Fibroblast of skin of scalp (primary cell): ENCODE measurements around the gene GNAI2. TPM values are rescaled to one million over a fixed set of nuclear protein-coding genes. Genes with fewer than 3 reads are reported as not detected.

Experiments used
- DNase-seq: peaks from one replicate; pipeline ENCODE4 v3.0.0-alpha.2; 2013
- polyA plus RNA-seq, 2 experiments: library from polyadenylated mRNA; unstranded; fragments of 120-200 nt; gene quantifications; one replicate each; pipeline ENCODE4 v1.2.1, GENCODE V29; 2013; ENCODE audit not compliant: insufficient read length in 2 of 2

Gene GNAI2
- polyA plus RNA-seq (2013, experiment 1 of 2; ENCODE audit: insufficient read length) = 478 TPM
- polyA plus RNA-seq (2013, experiment 2 of 2; ENCODE audit: insufficient read length) = 479 TPM

DNA sequence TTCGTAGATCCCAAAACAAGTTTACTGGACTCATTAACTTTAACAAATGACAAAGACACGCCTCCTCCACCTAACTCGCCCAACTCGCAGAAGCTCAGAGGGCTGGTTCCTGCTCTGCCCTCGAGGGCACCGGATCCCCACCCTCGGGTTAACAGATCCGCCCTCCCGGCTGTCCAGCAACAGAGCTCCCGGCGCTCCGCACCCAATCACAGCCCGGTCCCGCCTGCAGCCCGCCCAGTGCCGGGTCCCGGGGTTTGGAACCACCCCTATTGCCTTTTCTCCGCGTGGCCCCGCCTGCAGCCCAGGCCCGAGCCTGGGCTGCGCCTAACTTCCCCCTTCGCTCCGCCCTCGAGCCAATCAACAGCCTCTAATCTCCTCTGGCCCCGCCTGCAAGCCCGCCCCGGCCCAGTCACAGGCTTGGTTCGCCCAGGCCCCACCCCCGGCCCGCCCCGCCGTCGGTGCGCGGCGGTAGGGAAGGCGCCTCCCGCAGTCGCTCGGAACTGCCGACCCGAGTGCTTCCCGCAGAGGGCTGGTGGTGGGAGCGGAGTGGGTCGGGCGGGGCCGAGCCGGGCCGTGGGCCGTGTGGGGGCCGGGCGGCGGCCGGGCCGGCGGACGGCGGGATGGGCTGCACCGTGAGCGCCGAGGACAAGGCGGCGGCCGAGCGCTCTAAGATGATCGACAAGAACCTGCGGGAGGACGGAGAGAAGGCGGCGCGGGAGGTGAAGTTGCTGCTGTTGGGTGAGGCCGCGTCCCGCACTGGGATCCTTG lies at the start of gene GNAI2:
Gene GNAI2, plus strand, starts transcription at position 489 of the 768 bp plus-strand sequence. Its CDS starts 132 bp downstream, at position 621.
- peak; percentile 99 for DNase-seq

DNA sequence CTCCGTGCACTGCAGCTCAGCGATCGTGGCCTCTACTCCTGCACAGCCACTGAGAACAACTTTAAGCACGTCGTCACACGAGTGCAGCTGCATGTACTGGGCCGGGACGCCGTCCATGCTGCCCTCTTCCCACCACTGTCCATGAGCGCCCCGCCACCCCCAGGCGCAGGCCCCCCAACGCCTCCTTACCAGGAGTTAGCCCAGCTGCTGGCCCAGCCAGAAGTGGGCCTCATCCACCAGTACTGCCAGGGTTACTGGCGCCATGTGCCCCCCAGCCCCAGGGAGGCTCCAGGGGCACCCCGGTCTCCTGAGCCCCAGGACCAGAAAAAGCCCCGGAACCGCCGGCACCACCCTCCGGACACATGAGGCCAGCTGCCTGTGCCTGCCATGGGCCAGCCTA lies 48.3 kb upstream of the GNAI2 start:
- DNase-seq = no peak

DNA sequence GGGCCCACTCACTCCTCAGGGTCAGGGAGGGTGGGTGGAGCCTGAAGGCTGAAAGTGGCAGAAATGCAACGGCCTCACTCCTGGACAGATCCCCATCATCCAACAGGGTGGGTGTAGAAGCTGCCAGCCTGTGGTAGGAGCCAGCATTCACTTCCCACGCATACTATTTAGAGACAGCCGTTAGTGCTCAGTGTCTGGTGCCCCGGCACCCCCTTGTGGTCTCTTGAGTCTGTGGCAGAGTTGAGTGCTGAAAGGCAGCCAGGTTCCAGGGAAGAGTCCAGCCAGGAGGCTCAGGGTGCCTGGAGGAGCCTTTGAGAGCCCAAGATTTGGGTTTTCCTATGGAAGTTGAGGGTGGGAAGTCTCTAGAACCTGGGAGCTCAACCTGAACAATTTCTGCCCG lies 46.7 kb upstream of the GNAI2 start:
- peak; percentile 83 for DNase-seq

DNA sequence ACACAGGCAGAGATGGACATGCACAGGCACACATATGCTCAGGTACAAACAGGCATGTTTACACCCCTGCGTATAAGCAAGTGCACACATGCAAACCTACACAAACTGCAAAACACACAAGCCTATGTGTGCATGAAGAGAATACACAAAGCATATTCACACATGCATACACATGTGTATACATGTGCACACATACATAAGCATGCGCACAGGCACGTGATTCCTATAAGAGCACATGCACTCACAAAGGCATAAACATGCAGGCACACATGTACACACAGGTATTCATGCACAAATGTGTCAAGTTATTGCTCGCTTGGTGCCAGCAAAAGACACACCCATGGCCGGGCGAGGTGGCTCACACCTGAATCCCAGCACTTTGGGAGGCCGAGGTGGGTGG lies 46.0 kb upstream of the GNAI2 start:
- DNase-seq = no peak

DNA sequence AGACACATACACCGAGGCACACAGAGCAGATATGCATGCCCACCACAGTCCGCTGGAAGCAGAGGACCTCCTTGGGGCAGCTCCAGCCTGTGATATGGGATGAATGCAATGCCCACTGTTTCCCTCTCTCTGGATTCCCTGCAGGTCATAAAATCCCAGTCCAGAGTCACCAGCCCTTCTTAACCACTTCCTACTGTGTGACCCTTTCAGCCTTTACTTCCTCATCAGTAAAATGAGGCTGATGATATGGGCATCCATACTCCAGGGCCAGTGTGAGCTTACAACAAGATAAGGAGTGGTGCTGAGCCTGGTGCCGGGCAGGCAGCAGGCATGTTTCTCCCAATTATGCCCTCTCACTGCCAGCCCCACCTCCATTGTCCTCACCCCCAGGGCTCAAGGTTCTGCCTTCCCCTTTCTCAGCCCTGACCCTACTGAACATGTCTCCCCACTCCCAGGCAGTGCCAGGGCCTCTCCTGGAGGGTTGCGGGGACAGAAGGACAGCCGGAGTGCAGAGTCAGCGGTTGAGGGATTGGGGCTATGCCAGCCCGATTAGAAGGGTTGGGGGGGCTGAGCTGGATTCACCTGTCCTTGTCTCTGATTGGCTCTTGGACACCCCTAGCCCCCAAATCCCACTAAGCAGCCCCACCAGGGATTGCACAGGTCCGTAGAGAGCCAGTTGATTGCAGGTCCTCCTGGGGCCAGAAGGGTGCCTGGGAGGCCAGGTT lies 44.9 kb upstream of the GNAI2 start, which contains the start of gene GNAT1:
Gene GNAT1, plus strand, starts transcription at position 675 of the 725 bp plus-strand sequence. CDS start 116 bp downstream, outside the sequence.
- DNase-seq = no peak

DNA sequence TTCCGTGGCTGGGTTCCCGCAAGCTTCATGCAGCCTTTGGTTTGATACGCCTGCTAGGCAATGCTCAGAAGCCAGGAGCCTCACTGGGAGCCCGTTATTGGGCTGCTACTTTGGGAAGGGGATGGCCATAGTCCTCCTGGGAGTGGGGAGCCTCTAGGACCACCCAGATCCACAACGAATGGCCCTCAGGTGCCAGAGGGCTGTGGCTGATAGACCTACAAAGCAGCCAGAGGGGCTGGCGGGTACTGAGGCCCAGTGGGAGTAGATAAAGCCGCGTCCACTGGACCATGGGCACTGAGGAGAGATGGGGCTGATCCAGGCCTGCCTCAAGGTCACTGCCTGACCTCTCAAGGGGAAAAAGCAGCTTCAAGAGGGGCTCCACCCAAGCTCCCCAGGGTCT lies 43.9 kb upstream of the GNAI2 start:
- no peak for DNase-seq

DNA sequence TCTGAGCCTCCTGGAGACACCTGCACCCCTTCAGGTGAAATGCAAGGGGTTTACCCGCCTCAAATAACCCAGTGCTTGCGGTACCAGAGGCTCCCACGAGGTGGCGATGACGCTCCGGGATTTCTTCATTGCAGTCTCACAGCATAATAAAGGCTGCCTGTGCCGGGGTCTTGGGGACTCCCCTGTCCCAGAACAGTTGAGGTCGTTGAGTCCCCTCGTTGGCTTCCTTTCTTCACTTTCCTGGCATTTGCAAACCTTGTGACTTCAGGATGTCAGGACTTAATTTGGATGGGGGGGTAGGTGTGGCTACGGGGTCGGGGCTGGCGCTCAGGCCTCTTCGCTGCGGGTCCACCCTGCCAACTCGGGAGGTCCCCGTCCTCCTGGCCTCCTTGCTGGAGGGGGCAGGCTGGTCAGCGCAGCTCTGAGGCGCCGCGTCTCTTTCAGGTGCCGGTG lies 43.3 kb upstream of the GNAI2 start:
- peak; percentile 55 for DNase-seq

DNA sequence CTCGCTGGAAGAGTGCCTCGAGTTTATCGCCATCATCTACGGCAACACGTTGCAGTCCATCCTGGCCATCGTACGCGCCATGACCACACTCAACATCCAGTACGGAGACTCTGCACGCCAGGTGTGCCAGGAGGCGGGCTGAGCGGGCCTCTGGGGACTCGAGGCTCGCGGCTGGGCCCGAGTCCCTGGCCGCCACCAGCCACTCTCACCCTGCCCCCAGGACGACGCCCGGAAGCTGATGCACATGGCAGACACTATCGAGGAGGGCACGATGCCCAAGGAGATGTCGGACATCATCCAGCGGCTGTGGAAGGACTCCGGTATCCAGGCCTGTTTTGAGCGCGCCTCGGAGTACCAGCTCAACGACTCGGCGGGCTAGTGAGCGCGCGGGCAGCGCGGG lies 42.7 kb upstream of the GNAI2 start:
- no peak for DNase-seq

DNA sequence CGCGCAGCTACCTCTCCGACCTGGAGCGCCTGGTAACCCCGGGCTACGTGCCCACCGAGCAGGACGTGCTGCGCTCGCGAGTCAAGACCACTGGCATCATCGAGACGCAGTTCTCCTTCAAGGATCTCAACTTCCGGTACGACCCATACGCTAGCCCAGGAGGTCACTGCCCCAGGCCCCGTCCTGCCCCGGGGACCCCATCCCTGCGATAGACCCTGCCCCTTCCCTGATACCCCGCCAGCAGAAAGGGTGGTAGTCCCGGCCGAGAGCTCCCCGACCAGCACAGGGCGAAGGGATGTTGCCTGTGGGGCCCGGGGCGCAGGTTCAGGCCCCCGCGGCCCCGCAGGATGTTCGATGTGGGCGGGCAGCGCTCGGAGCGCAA lies 42.3 kb upstream of the GNAI2 start:
- no peak for DNase-seq

DNA sequence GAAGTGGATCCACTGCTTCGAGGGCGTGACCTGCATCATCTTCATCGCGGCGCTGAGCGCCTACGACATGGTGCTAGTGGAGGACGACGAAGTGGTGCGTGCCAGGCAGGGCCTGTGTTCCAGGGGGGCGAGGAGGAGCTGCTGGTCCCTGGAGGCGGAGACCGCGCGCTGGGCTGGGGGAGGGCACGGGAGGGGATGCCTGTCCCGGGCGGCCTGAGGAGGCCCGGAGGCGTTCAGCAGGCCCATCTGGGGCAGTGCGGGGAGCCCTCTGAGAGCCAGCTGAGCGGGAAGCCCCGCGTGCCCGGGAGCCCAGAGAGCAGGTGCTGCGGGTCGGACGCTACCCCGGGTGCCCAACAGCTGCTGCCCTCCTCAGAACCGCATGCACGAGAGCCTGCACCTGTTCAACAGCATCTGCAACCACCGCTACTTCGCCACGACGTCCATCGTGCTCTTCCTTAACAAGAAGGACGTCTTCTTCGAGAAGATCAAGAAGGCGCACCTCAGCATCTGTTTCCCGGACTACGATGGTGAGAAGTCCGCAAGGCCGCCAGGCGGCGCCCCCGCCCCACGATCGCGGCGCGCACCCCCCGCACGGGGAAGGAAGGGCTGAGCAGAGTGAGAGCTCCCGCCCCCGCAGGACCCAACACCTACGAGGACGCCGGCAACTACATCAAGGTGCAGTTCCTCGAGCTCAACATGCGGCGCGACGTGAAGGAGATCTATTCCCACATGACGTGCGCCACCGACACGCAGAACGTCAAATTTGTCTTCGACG lies 41.7 kb upstream of the GNAI2 start:
- DNase-seq = peak; percentile 59

DNA sequence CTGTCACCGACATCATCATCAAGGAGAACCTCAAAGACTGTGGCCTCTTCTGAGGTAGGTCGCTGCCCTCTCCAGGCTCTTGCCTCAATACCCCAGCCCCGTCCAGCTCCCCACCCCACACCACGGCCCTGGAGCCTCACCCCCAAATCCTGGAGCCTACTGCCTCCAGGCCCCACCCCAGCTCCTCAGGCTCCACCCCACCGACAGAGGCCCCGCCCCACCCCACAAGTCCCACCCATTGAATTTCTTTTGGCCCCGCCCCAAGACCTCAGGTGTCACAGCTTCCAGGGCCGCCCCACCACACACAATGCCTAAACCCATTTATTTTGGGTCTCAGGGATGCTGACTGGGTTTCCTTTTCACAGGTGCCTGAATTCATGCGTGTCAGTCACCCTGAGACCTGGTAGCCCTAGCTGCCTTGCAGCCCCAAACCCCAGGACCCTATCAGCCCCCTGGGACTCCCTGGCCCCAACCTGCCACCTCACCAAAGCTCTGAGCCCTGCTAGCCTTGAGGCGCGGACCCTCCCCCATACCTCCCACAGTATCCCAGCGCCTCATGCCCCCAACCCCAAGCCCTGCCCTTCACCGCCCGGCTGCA lies 41.0 kb upstream of the GNAI2 start:
- DNase-seq = peak; percentile 18

DNA sequence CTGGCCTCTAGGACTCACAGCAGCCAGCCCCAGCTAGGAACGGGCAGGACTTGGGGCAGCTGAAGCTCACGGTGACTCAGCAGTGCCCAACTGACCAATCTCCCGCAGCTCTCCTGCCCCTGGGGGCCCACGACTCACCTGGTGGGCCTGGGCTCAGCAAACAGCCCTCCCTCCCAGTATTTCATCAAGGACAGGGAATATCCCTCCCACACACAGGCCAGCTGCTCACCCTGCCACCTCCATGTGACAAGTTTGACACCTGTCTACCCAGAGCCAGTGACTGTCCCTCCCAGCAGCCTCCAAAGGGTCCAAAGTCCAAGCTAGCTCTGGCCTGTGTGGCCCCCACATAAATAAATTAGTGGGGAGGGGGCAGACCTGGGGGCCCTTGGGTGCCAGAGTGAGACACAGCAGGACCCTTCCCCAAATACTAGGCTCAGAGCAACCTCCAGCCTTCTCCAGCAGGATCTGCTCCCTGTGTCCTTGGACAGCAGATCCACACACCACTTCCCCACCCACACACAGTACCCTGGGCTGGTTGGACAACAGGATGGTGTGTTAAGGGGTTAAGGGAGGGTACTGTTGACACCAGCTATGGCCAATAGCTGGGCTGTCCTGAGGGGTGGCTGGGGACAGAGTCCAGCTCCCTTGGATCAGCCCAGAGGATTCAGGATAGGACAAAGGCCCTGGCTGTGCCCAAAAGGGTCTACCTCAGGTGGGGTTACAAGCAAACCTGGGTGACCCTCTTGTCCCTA lies 40.3 kb upstream of the GNAI2 start:
- DNase-seq = no peak

DNA sequence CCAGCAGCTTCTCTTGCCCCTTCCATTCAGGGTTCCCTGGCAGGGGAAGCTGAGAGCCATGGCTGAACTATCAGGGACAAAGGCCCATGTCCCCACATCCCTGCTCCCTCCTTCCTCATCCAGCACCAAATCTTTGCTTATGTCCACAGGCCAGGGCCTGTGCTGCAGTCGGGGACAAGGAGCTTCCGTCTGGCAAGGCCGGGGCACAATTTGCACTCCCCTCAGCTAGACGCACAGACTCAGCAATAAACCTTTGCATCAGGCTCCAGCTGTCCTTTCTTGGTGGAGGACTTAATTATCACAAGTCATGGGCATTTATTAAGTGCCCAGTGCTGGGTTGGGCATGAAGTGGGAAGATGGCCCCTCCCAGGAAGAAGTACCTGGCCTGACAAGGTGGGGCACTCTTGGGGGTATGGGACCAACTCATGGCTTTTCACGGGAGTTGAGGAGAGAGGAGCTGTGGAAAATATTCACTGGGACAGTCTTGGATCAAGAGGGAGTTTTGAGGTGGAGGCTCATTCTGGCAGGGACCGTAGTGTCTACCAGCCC lies 39.7 kb upstream of the GNAI2 start:
- no peak for DNase-seq

DNA sequence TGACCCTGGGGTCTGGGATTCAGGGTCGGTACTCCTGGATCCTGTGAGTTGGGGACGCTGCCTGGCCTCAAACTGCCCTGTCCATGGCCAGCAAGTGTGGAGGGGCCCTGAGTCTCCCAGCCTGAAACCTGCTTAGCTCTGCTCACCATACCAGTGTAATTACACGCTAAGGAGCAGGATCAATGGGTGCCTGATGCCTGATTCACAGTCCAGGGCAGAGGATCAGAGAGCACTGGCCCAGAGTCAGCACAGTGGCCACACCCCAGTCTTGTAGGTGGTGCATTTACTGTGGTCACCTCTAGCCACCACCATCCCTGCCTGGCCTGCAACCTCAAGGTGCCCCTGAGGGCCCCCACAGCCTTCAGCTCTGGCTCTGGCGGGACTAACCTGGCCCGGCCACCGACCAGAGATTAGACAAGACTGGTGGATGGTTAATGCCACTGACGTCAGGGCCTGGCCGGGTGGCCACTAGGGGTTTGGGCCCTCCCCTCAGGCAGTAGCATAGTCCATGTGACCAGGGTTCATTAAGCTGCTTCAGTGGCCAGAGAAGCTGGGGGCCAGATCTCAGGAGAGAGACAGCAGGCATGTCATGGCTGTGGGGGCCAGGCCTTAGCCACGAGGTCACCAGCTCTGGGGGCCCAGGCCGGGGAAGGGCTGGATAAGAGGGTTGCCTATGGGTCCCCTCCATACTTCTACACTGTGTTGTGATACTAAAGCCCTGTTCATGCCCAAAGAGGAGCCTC lies 34.3 kb upstream of the GNAI2 start:
- DNase-seq = no peak

DNA sequence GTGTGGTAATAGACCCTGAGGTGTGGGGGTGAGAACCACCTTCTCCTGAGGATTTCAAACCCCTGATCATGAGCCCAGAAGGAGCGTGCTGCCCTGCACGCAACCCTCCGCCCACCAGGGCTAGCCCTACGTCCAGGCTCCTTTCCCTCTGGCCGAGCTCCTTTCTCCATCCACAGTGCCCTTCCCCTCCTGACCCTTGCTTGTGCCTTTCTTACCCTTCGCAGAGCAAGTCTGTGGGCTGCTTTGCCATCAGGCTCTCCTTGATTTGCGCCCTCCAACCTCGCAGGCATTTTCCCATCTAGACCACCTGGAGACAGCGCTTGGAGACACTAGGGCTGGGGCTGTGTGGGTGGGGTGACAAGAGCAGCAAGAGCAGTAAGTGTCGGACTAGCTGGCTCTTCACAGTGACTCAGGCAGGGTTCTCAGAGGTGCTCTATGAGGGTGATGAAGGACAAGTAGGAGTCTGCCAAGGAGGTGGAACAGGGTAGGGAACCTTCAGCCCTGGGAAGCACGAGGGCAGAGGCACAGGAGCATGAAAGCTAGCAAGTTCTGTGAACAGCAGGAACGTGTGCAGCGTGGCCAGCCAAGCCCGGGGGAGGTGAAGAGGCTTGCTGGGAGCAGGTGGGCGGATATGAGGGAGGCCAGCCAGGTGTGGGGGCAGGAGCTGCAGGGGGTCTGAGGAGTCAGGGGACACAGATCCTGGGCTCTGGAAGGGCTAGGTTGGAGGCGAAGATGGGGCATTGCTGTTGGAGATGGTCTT lies 33.5 kb upstream of the GNAI2 start:
- no peak for DNase-seq

DNA sequence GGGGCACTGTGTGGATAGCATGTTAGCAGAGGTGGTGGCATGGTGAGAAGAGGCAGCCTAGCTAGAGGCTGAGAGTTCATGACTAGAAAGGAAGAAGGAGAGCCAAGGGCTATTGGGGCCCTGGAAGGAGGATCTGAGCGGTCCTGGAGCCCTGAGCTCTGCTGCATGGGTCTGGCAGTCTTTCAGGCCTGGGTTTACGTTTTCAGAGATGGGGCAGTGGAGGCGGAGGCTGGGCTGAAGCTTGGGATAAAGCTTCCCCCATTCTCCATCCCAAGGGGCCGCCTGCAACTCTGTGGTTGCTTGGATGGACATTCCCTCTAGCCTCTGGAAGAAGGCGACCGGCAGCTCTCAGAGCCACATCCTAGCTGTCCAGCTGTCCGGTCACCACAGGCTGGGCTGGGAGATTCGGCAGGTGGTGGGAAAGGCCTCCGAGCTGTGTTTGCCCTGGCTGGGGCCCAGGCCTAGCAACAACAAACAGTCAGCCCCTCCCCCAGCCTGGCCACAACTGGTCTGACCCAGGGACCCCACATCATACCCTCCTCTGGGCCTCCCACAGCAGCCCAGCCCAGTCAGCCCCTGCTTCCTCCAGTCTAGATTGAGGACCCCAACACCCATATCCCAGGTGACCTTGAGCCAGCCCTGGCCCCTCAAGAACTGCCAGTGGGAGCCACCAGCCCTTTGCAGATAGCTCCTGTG lies 32.7 kb upstream of the GNAI2 start:
- DNase-seq = no peak

DNA sequence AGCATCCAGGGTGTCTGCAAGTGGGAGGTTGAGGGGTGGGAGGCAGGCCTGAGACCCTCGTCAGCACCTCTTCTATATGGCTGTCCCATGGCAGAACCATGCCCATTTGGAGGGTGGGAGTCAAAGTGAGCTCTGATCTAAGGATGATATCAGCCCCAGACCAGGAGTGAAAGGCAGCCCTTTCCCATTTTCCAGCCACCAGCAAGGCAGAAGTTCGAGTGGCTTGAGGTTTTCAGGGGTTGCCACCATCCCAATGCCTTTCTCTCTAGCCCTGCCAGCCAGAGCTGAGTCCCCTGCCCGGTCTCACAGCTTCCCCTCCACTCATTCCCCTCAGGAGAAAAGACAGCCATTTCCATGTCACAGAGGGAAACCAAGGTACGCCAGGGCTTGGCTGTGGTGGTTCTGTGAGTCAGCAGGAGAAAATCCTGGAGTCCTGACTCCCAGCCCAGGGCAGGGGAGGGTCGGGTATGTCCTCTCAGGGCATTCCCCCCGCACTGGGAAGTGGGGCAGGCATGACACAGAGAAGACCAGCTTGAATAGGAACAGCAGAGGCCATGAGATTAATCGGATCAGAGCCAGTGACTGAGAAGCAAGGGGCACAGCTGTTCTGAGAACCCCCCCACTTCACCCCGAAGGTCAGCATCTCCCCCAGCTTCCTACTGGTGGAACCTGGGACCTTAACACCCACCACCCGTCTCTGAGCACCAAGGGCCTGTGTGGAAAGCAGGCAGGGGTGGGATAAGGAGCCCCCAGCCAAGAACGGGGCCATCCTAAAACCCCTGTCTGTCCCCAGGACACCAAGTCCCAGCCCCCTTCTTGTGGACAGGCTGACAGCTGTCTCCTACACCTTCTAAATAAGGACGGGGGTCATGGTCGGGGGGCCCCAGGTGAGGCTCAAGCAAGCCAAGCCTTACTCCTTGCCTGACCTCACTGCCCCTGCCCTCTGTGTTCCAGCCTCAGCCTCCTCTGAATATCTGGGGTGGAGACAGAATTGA lies 31.9 kb upstream of the GNAI2 start:
- no peak for DNase-seq
